Astrocyte (in vitro differentiated cells and primary cell): ENCODE data around the gene LINS1. TPM values are rescaled to one million over a fixed set of nuclear protein-coding genes. Genes with fewer than 3 reads are reported as not detected.

Experiments used
- DNase-seq: peaks from one replicate; pipeline ENCODE4 v3.0.0-alpha.2; 2010; ENCODE audit warnings: low read depth
- FAIRE-seq: peaks from 2 replicates; lab custom pipeline; 2011; peaks lifted over from hg19 to GRCh38; lab: Jason Lieb, UNC
- H2AFZ ChIP-seq: 2 replicates; pipeline ENCODE4 v1.6.0; 2012; ENCODE audit warnings: low read depth, low read length, inconsistent platforms
- H3K27ac ChIP-seq: 2 replicates; pipeline ENCODE4 v1.5.1; 2011; ENCODE audit warnings: low read depth, low read length, inconsistent platforms
- H3K27me3 ChIP-seq: 2 replicates; pipeline ENCODE4 v1.6.0; 2011; ENCODE audit warnings: low read length, inconsistent platforms; ENCODE audit not compliant: insufficient read depth
- H3K36me3 ChIP-seq: 2 replicates; pipeline ENCODE4 v1.5.1; 2011; ENCODE audit warnings: low read length, inconsistent platforms; ENCODE audit not compliant: insufficient read depth
- H3K4me1 ChIP-seq: 2 replicates; pipeline ENCODE4 v1.5.1; 2011; ENCODE audit warnings: low read length, inconsistent platforms; ENCODE audit not compliant: insufficient read depth
- H3K4me2 ChIP-seq: 2 replicates; pipeline ENCODE4 v1.6.0; 2012; ENCODE audit warnings: low read length, inconsistent platforms
- H3K4me3 ChIP-seq: 2 replicates; pipeline ENCODE4 v1.5.1; 2011; ENCODE audit warnings: low read depth, mild to moderate bottlenecking, low read length, inconsistent platforms; ENCODE audit not compliant: insufficient read depth
- H3K79me2 ChIP-seq: 2 replicates; pipeline ENCODE4 v1.6.0; 2012; ENCODE audit warnings: mild to moderate bottlenecking, low read length, inconsistent platforms; ENCODE audit not compliant: insufficient read depth
- H3K9ac ChIP-seq: 2 replicates; pipeline ENCODE4 v1.6.0; 2012; ENCODE audit warnings: mild to moderate bottlenecking, low read length, inconsistent platforms
- H3K9me3 ChIP-seq: 2 replicates; pipeline ENCODE4 v1.5.1; 2012; ENCODE audit warnings: low read depth, mild to moderate bottlenecking, low read length, inconsistent platforms; ENCODE audit not compliant: insufficient read depth
- H4K20me1 ChIP-seq: 2 replicates; pipeline ENCODE4 v1.6.0; 2012; ENCODE audit warnings: low read length, inconsistent platforms; ENCODE audit not compliant: insufficient read depth
- H3K27ac Mint-ChIP-seq: one replicate; pipeline ENCODE4 v1.8.0; 2021; ENCODE audit warnings: mild to moderate bottlenecking, mixed read lengths; ENCODE audit not compliant: unreplicated experiment
- H3K27me3 Mint-ChIP-seq: one replicate; pipeline ENCODE4 v1.8.0; 2021; ENCODE audit warnings: low read depth, mixed read lengths; ENCODE audit not compliant: unreplicated experiment
- H3K36me3 Mint-ChIP-seq: one replicate; pipeline ENCODE4 v1.8.0; 2021; ENCODE audit warnings: low read depth, mixed read lengths; ENCODE audit not compliant: unreplicated experiment
- H3K4me1 Mint-ChIP-seq: one replicate; pipeline ENCODE4 v1.8.0; 2021; ENCODE audit warnings: low read depth, mixed read lengths; ENCODE audit not compliant: unreplicated experiment
- H3K4me3 Mint-ChIP-seq: one replicate; pipeline ENCODE4 v1.8.0; 2021; ENCODE audit warnings: mild to moderate bottlenecking, moderate library complexity, mixed read lengths; ENCODE audit not compliant: unreplicated experiment
- H3K9me3 Mint-ChIP-seq: one replicate; pipeline ENCODE4 v1.8.0; 2021; ENCODE audit warnings: mild to moderate bottlenecking, mixed read lengths; ENCODE audit not compliant: unreplicated experiment
- CTCF ChIP-seq: IDR thresholded peaks from 2 replicates; pipeline ENCODE4 v1.5.1; 2011; ENCODE audit warnings: low read depth, mild to moderate bottlenecking, inconsistent platforms, low read length, moderate library complexity; ENCODE audit not compliant: insufficient read depth
- EZH2 ChIP-seq: IDR thresholded peaks from 2 replicates; pipeline ENCODE4 v1.6.1; 2012; ENCODE audit warnings: mild to moderate bottlenecking, low read length, inconsistent platforms; ENCODE audit not compliant: insufficient read depth
- total RNA-seq: library from RNA; stranded (reverse); gene quantifications from 2 replicates; pipeline ENCODE4 v1.2.1, GENCODE V29; 2021

LINS1 gene
- total RNA-seq, 1 donor from 2014 or later = 10.7 TPM

DNA sequence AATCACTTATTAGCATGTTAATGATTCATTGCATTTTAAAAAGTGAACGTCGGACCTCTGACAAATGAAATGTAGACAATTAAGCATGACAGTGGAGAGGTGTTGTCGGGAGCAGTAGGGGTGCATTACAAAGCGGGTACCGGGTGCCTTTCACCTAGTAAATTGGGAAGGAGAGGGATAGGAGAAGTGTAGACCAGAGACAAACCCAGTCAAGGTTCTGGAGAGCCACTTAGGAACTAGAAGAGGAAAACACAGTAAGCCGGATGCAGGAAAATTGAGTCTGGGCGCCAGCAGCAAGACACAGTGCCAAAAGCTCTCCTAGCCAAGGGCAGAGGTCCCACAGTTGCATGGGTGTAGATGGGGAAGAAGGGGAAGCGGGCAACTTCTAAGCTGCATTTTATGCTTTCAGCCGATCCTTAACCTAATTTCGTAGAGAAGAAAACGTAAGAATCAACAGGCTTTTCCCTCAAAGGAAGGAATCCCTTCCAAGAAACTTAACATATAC is 70.1 kb downstream of the LINS1 start:
- no peaks in the 10 kb centered on the region for H3K36me3 ChIP-seq
- TF ChIP-seq CTCF = no peak
- no peak for TF ChIP-seq EZH2
- no peaks in the 10 kb centered on the region for H3K27me3 ChIP-seq
- no peak overlapping the region for H3K4me2 ChIP-seq
- Mint-ChIP-seq H3K27ac (no peak overlapping the region), H3K36me3 (no peaks in the 10 kb centered on the region), H3K4me1 (no peaks in the 10 kb centered on the region), H3K27me3 (peaks cover 16% of the 10 kb centered on the region), H3K9me3 (no peaks in the 10 kb centered on the region), H3K4me3 (no peak overlapping the region)
- no peaks in the 10 kb centered on the region for H3K9me3 ChIP-seq
- H2AFZ ChIP-seq = no peak overlapping the region
- no peak for FAIRE-seq
- no peak for DNase-seq
- no peaks in the 10 kb centered on the region for H3K4me1 ChIP-seq
- H3K79me2 ChIP-seq = no peaks in the 10 kb centered on the region
- no peak overlapping the region for H3K9ac ChIP-seq
- H3K27ac ChIP-seq = no peak overlapping the region
- no peaks in the 10 kb centered on the region for H4K20me1 ChIP-seq
- H3K4me3 ChIP-seq = no peak overlapping the region

GRCh38 chr15:100531204-100531603 is 70.8 kb downstream of the LINS1 start:
- H3K36me3 ChIP-seq = no peaks in the 10 kb centered on the region
- no peak overlapping the region for H2AFZ ChIP-seq
- H3K4me3 Mint-ChIP-seq = no peak overlapping the region
- DNase-seq (no peak), FAIRE-seq (no peak)
- no peak overlapping the region for H3K27ac ChIP-seq
- no peaks in the 10 kb centered on the region for H3K9me3 ChIP-seq
- no peak overlapping the region for H3K4me3 ChIP-seq
- H4K20me1 ChIP-seq = no peaks in the 10 kb centered on the region
- H3K79me2 ChIP-seq = no peaks in the 10 kb centered on the region
- no peaks in the 10 kb centered on the region for H3K36me3 Mint-ChIP-seq
- H3K9ac ChIP-seq = no peak overlapping the region
- no peaks in the 10 kb centered on the region for H3K9me3 Mint-ChIP-seq
- H3K4me2 ChIP-seq = no peak overlapping the region
- TF ChIP-seq CTCF (no peak), EZH2 (no peak)
- peaks cover 16% of the 10 kb centered on the region for H3K27me3 Mint-ChIP-seq
- H3K4me1 ChIP-seq = no peaks in the 10 kb centered on the region
- no peak overlapping the region for H3K27ac Mint-ChIP-seq
- no peaks in the 10 kb centered on the region for H3K4me1 Mint-ChIP-seq
- H3K27me3 ChIP-seq = no peaks in the 10 kb centered on the region

- Histone ChIP-seq H3K4me2 (no peak overlapping the region), H3K27me3 (no peaks in the 10 kb centered on the region), H3K4me1 (no peaks in the 10 kb centered on the region), H2AFZ (no peak overlapping the region), H4K20me1 (no peaks in the 10 kb centered on the region), H3K79me2 (no peaks in the 10 kb centered on the region), H3K4me3 (no peak overlapping the region), H3K36me3 (no peaks in the 10 kb centered on the region), H3K9me3 (no peaks in the 10 kb centered on the region), H3K9ac (no peak overlapping the region), H3K27ac (no peak overlapping the region)
- Mint-ChIP-seq H3K36me3 (no peaks in the 10 kb centered on the region), H3K4me3 (no peak overlapping the region), H3K27me3 (peaks cover 16% of the 10 kb centered on the region), H3K27ac (no peak overlapping the region), H3K4me1 (no peaks in the 10 kb centered on the region), H3K9me3 (no peaks in the 10 kb centered on the region)
- DNase-seq (no peak), FAIRE-seq (no peak)
- TF ChIP-seq CTCF = no peak
Measured at GRCh38 chr15:100529556-100529955, 72.4 kb downstream of the LINS1 start.
